Right lobe of liver (tissue), 4 donors: Measurements from ENCODE around the gene COPS9.

Experiments used
- CTCF ChIP-seq, 4 donors: fragments of 200-600 bp in 3 of 4; fragments of 450-650 bp in 1 of 4; IDR thresholded peaks; one replicate each; pipeline versions ENCODE4 v1.5.1 to v1.8.0; 2016 to 2022; ENCODE audit warnings: antibody characterized with exemption in 4 of 4, mild to moderate bottlenecking in 2 of 4
- POLR2A ChIP-seq: fragments of 450-650 bp; IDR thresholded peaks from one replicate; pipeline ENCODE4 v1.6.1; 2017; ENCODE audit warnings: antibody characterized with exemption, mild to moderate bottlenecking
- donor health status: DM: no; HTN: no; CAD: no.
- donor health status: DM: no; HTN: no; CAD: no.
- donor health status: DM: no; HTN: yes; CAD: no.

GRCh38 chr2:240182476-240182875 is 46.4 kb upstream of the COPS9 start:
- no peak for TF ChIP-seq POLR2A
- TF ChIP-seq CTCF (IDR thresholded peaks at IDR 0.05): no peak
